ENCODE results near the gene DSCAM. TPM values are rescaled to one million over a fixed set of nuclear protein-coding genes. Genes with fewer than 3 reads are reported as not detected.

Gene DSCAM
- total RNA-seq, 4 donors from 2014 or later: under 0.01 to 0.44 TPM; not detected in 2

DNA sequence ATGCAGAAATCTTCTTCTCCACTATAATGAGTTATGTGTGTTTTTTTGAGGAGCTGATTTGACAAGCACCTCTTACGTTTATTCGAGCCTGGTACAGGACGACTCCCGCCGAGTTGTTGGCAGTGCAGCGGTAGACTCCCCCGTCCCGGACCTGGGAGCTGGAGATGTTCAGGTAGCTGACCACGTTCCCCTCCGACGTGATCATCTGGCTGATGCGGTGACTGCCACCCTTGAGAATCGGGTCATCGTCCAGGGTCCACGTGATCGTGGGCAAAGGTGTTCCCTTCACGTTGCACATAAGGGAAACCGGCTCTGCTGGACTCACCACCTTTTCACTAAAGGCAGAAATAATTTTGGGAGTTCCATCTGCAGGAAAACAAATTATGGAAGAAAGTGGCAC, 507.9 kb downstream of the DSCAM start:
- Histone ChIP-seq H3K27ac (no peak overlapping the region), H3K36me3 (no peaks in the 10 kb centered on the region), H3K4me3 (no peak overlapping the region), H3K9me3 (no peaks in the 10 kb centered on the region), H3K4me1 (no peaks in the 10 kb centered on the region), H3K27me3 (no peaks in the 10 kb centered on the region)
- TF ChIP-seq POLR2A (IDR thresholded peaks at IDR 0.05): no peak
- TF ChIP-seq, protein P1, sequence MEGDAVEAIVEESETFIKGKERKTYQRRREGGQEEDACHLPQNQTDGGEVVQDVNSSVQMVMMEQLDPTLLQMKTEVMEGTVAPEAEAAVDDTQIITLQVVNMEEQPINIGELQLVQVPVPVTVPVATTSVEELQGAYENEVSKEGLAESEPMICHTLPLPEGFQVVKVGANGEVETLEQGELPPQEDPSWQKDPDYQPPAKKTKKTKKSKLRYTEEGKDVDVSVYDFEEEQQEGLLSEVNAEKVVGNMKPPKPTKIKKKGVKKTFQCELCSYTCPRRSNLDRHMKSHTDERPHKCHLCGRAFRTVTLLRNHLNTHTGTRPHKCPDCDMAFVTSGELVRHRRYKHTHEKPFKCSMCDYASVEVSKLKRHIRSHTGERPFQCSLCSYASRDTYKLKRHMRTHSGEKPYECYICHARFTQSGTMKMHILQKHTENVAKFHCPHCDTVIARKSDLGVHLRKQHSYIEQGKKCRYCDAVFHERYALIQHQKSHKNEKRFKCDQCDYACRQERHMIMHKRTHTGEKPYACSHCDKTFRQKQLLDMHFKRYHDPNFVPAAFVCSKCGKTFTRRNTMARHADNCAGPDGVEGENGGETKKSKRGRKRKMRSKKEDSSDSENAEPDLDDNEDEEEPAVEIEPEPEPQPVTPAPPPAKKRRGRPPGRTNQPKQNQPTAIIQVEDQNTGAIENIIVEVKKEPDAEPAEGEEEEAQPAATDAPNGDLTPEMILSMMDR (IDR thresholded peaks at IDR 0.05): no peak
- TF ChIP-seq EP300 (IDR thresholded peaks at IDR 0.05): no peak
- 70 to 92% methylated on average over 18 of the region's 18 CpGs for whole genome bisulfite sequencing, 2 donors
- DNase-seq (ENCODE audit: low spot score in 2 of 2): no peak

DNA sequence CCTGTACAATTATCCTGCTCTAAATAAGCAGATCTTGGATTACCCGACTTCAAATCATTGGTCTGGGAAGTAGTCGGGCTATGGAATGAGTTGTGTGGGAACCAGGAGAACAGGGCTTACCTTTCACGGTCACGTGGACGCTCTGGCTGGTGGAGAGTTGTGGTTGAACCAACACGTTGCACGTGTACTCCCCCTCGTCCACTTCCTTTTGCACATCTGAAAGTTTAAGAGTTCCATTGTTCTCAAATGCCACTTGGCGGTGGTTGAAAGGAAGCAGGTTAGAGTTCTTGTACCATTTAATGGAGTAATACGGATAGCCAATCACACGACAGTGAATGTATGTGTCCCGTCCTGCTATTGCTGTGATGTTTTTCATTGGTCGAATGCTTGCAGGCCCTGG, 509.0 kb downstream of the DSCAM start:
- Histone ChIP-seq H3K36me3 (no peaks in the 10 kb centered on the region), H3K27ac (no peak overlapping the region), H3K9me3 (no peaks in the 10 kb centered on the region), H3K27me3 (no peaks in the 10 kb centered on the region), H3K4me3 (no peak overlapping the region), H3K4me1 (no peaks in the 10 kb centered on the region)
- 82 to 85% methylated on average over 13 of the region's 13 CpGs for WGBS, 2 donors
- TF ChIP-seq EP300 (IDR thresholded peaks at IDR 0.05): no peak
- DNase-seq (ENCODE audit: low spot score in 2 of 2): no peak

DNA sequence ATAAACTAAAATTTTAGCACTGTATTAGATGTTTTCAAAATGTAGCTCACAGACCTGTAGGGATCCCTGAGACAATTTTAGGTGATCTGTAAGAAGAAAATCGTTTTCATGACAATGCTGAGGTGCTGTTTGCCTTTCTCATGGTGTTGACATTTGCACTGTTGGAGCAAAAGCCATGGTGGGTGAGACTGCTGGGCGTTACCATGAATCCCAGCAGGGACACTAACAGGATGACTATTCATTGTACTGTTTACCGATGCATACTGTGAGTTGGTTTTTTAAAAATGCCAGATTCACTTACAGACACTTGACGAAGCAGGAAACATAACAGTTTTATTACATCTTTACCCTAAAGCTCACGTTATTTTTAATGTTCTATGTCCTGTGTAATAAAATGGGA, 511.3 kb downstream of the DSCAM start:
- no peak for DNase-seq (ENCODE audit: low spot score in 2 of 2)
- Histone ChIP-seq H3K9me3 (no peaks in the 10 kb centered on the region), H3K27me3 (no peaks in the 10 kb centered on the region), H3K4me3 (no peak overlapping the region), H3K27ac (no peak overlapping the region), H3K36me3 (no peaks in the 10 kb centered on the region), H3K4me1 (no peaks in the 10 kb centered on the region)
- no peak for TF ChIP-seq EP300 (IDR thresholded peaks at IDR 0.05)
- TF ChIP-seq, protein P1 (IDR thresholded peaks at IDR 0.05): no peak
- no peak for TF ChIP-seq POLR2A (IDR thresholded peaks at IDR 0.05)
- WGBS, 2 donors: 10% methylated on average over 5 of the region's 5 CpGs

DNA sequence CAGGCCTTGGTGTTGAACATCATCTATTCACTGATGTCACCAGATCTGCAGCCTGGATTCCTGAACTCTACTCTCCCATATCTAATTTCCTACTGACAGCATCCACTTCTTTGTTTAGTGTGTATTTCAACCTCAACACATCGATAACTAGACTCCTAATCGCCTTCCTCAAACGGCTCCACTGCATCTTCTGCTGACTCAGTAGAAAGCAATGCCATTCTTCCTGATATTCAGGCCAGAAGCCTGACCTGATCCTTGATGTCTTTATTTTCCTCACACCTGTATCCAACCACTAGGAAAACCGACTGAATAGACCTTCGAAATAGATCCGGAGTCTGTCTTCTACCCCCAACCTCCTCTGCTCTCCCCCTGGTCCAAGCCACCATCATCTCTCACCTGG, 512.8 kb downstream of the DSCAM start:
- no peaks in the 10 kb centered on the region for H3K9me3 ChIP-seq
- no peaks in the 10 kb centered on the region for H3K36me3 ChIP-seq
- TF ChIP-seq EP300 (IDR thresholded peaks at IDR 0.05): no peak
- TF ChIP-seq, protein P1 (IDR thresholded peaks at IDR 0.05): no peak
- no peak for TF ChIP-seq POLR2A (IDR thresholded peaks at IDR 0.05)
- WGBS, 2 donors: 84 to 86% methylated on average over 6 of the region's 6 CpGs
- no peak for DNase-seq (ENCODE audit: low spot score in 2 of 2)
- H3K4me1 ChIP-seq: no peaks in the 10 kb centered on the region
- H3K27ac ChIP-seq: no peak overlapping the region
- H3K4me3 ChIP-seq: no peak overlapping the region
- H3K27me3 ChIP-seq: no peaks in the 10 kb centered on the region

DNA sequence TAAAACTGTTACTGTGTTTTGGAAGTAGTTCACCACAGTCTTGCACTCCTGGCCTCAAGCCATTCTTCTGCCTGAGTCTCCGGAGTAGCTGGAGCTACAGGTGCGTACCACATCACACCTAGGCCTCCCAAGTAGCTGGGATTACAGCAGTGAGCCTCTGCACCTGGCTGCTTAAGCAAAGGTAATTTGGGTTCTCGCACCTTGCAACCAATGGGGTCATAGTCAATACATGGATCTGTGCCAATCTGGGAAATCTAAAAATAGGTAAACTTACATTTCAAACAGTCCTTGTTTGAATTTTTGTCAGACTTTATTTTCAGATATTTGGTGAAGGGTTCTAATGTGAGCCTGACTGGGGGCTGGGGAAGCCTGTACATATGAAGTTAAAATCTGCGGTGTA, 513.2 kb downstream of the DSCAM start:
- no peaks in the 10 kb centered on the region for H3K27me3 ChIP-seq
- TF ChIP-seq EP300 (IDR thresholded peaks at IDR 0.05) (no peak), POLR2A (IDR thresholded peaks at IDR 0.05) (no peak)
- TF ChIP-seq, protein P1 (IDR thresholded peaks at IDR 0.05): no peak
- no peak overlapping the region for H3K4me3 ChIP-seq
- H3K9me3 ChIP-seq: no peaks in the 10 kb centered on the region
- no peak for DNase-seq (ENCODE audit: low spot score in 2 of 2)
- no peaks in the 10 kb centered on the region for H3K4me1 ChIP-seq
- no peak overlapping the region for H3K27ac ChIP-seq
- 79 to 82% methylated on average over 4 of the region's 4 CpGs for WGBS, 2 donors
- H3K36me3 ChIP-seq: no peaks in the 10 kb centered on the region

DNA sequence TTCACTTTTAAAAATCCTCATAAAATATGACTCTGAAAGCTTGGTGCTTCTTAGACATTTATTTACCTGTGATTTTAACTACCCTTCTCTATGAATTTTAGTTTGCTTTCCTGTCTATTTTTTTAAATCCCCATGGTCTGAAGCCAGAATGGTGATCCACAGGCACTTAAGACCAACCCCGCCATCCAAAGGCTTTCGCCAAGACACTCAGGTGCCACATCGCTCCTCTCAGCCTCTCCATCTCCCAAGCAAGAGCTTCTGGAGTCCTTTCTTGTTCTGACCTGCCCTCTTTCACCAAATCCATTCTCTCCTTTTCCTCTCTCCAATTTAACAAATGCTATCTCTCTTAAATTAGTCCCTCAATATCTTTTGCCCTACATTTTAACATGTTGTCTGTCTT, 515.2 kb downstream of the DSCAM start:
- WGBS, 2 donors: 96 to 98% methylated on average over 3 of the region's 3 CpGs
- no peaks in the 10 kb centered on the region for H3K36me3 ChIP-seq
- no peaks in the 10 kb centered on the region for H3K4me1 ChIP-seq
- H3K27ac ChIP-seq: no peak overlapping the region
- no peak for DNase-seq (ENCODE audit: low spot score in 2 of 2)
- TF ChIP-seq, protein P1 (IDR thresholded peaks at IDR 0.05): no peak
- no peak for TF ChIP-seq POLR2A (IDR thresholded peaks at IDR 0.05)
- no peak for TF ChIP-seq EP300 (IDR thresholded peaks at IDR 0.05)
- peaks cover 0 to 3% (median 0%) of the 10 kb centered on the region in 4 donors for H3K9me3 ChIP-seq
- H3K4me3 ChIP-seq: no peak overlapping the region
- H3K27me3 ChIP-seq: no peaks in the 10 kb centered on the region
